Endodermal cell (in vitro differentiated cells): Measurements from ENCODE around the gene BCL2. TPM values are rescaled to one million over a fixed set of nuclear protein-coding genes. Genes with fewer than 3 reads are reported as not detected.

Experiments used
- DNase-seq: peaks from one replicate; pipeline ENCODE4 v3.0.0-alpha.2; 2017
- H3K27ac ChIP-seq: 2 replicates; pipeline ENCODE4 v1.5.1; 2013; ENCODE audit warnings: mild to moderate bottlenecking, low read depth, low read length, moderate library complexity
- H3K27me3 ChIP-seq: 2 replicates; pipeline ENCODE4 v1.6.1; 2013; ENCODE audit warnings: mild to moderate bottlenecking, low read length, moderate library complexity; ENCODE audit not compliant: insufficient read depth, control insufficient read depth, poor library complexity, severe bottlenecking
- H3K36me3 ChIP-seq: 2 replicates; pipeline ENCODE4 v1.7.0; 2013; ENCODE audit warnings: mild to moderate bottlenecking, low read length, moderate library complexity; ENCODE audit not compliant: control insufficient read depth, insufficient read depth
- H3K4me1 ChIP-seq: one replicate; pipeline ENCODE4 v1.7.0; 2013; ENCODE audit warnings: low read length; ENCODE audit not compliant: control insufficient read depth, insufficient read depth
- H3K4me3 ChIP-seq: 2 replicates; pipeline ENCODE4 v1.5.1; 2013; ENCODE audit warnings: mild to moderate bottlenecking, low read length, moderate library complexity
- H3K9ac ChIP-seq: 2 replicates; pipeline ENCODE4 v1.6.1; 2013; ENCODE audit warnings: mild to moderate bottlenecking, low read length, moderate library complexity; ENCODE audit not compliant: poor library complexity, severe bottlenecking; ENCODE audit errors: extremely low read depth
- H3K9me3 ChIP-seq: 2 replicates; pipeline ENCODE4 v1.6.1; 2013; ENCODE audit warnings: mild to moderate bottlenecking, low read length, moderate library complexity; ENCODE audit not compliant: control insufficient read depth
- H3K27ac Mint-ChIP-seq: 2 replicates; pipeline ENCODE4 v1.8.0; 2020; ENCODE audit warnings: mixed read lengths
- H3K27me3 Mint-ChIP-seq: 2 replicates; pipeline ENCODE4 v1.8.0; 2021; ENCODE audit warnings: mild to moderate bottlenecking, mixed read lengths; ENCODE audit not compliant: insufficient read depth
- H3K36me3 Mint-ChIP-seq: 2 replicates; pipeline ENCODE4 v1.8.0; 2020; ENCODE audit warnings: low read depth, mixed read lengths
- H3K4me1 Mint-ChIP-seq: 2 replicates; pipeline ENCODE4 v1.8.0; 2020; ENCODE audit warnings: mixed read lengths
- H3K4me3 Mint-ChIP-seq: 2 replicates; pipeline ENCODE4 v1.8.0; 2020; ENCODE audit warnings: mild to moderate bottlenecking, moderate library complexity, mixed read lengths
- H3K9me3 Mint-ChIP-seq: 2 replicates; pipeline ENCODE4 v1.8.0; 2020; ENCODE audit warnings: mild to moderate bottlenecking, mixed read lengths
- CTCF ChIP-seq: fragments of 200-600 bp; sonication (generic); conservative IDR thresholded peaks from 2 replicates; pipeline ENCODE4 v1.5.0; 2021; ENCODE audit warnings: antibody characterized with exemption, mild to moderate bottlenecking
- WGBS, 2 experiments: methylation state at CpG; one replicate each; pipeline versions ENCODE4 v1.1.5 to v1.1.7; 2013; ENCODE audit warnings: missing lambda C conversion rate in 2 of 2, mixed read lengths in 1 of 2; ENCODE audit not compliant: insufficient coverage in 1 of 2, insufficient read length in 1 of 2; 5-methylcytosine and 5-hydroxymethylcytosine counted together
- total RNA-seq, 2 donors: library from RNA; stranded (reverse); fragmentation: NEBNext Ultra II Directional in 1 of 2; extraction: Animal tissue kit (Norgen Biotek cat#: 25700) in 1 of 2; gene quantifications; 2 replicates in 1 of 2; 3 replicates in 1 of 2; pipeline ENCODE4 v1.2.1, GENCODE V29; 2021

The BCL2 gene
- total RNA-seq, 2 donors from 2014 or later = 1.4 to 2.3 TPM

DNA sequence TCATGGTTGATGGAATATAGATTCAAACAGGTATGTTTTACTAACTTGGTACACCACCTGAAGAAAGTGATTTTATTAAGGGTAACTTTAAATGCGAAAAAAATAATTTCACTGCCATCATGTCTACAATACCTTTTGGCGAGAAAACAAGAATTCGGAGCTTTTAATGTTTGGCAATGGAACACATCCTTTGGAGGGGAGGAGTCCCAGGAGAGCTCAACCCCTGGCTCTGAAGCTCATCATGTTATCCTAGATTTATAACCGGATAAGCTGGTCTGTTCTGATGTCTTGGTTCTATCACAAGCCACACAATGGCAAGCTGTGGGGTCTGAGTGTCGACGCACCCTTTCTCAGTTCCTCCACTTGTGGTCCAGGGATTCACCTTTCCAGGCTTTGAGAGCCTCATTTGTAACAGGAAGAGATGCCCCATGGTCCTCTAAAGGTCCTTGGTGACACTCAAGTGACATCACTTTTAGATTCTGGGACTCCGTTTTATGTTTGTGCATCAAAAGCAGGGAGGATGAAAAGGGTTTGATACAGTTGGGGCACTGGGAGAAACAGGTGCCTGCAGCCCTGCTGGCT lies 172.7 kb downstream of the BCL2 start:
- H3K27ac ChIP-seq = no peak overlapping the region
- no peaks in the 10 kb centered on the region for H3K9me3 Mint-ChIP-seq
- no peak for TF ChIP-seq CTCF
- H3K4me1 ChIP-seq = no peaks in the 10 kb centered on the region
- no peaks in the 10 kb centered on the region for H3K27me3 Mint-ChIP-seq
- H3K9ac ChIP-seq = no peak overlapping the region
- H3K36me3 Mint-ChIP-seq = no peaks in the 10 kb centered on the region
- H3K4me3 ChIP-seq = no peak overlapping the region
- 93 to 95% methylated on average over 4 to 7 of the region's 7 CpGs for WGBS, 2 experiments
- DNase-seq = no peak
- no peaks in the 10 kb centered on the region for H3K27me3 ChIP-seq
- H3K9me3 ChIP-seq = no peaks in the 10 kb centered on the region
- no peak overlapping the region for H3K27ac Mint-ChIP-seq
- H3K36me3 ChIP-seq = no peaks in the 10 kb centered on the region
- H3K4me3 Mint-ChIP-seq = no peak overlapping the region
- H3K4me1 Mint-ChIP-seq = no peaks in the 10 kb centered on the region

GRCh38 chr18:63145851-63146555 lies 173.6 kb downstream of the BCL2 start:
- Mint-ChIP-seq H3K9me3 (no peaks in the 10 kb centered on the region), H3K4me1 (no peaks in the 10 kb centered on the region), H3K27me3 (no peaks in the 10 kb centered on the region), H3K4me3 (no peak overlapping the region), H3K27ac (no peak overlapping the region), H3K36me3 (no peaks in the 10 kb centered on the region)
- Histone ChIP-seq H3K9ac (no peak overlapping the region), H3K27ac (no peak overlapping the region), H3K36me3 (no peaks in the 10 kb centered on the region), H3K9me3 (no peaks in the 10 kb centered on the region), H3K4me1 (no peaks in the 10 kb centered on the region), H3K4me3 (no peak overlapping the region), H3K27me3 (no peaks in the 10 kb centered on the region)
- WGBS, 2 experiments = 91 to 97% methylated on average over 10 to 18 of the region's 18 CpGs
- no peak for TF ChIP-seq CTCF
- no peak for DNase-seq

- no peaks in the 10 kb centered on the region for H3K9me3 Mint-ChIP-seq
- Histone ChIP-seq H3K9ac (no peak overlapping the region), H3K4me1 (no peaks in the 10 kb centered on the region), H3K27me3 (no peaks in the 10 kb centered on the region), H3K27ac (no peak overlapping the region), H3K9me3 (no peaks in the 10 kb centered on the region), H3K36me3 (no peaks in the 10 kb centered on the region), H3K4me3 (no peak overlapping the region)
- H3K4me1 Mint-ChIP-seq = no peaks in the 10 kb centered on the region
- H3K27ac Mint-ChIP-seq = no peak overlapping the region
- 83 to 88% methylated on average over 3 to 8 of the region's 8 CpGs for WGBS, 2 experiments
- TF ChIP-seq CTCF = no peak
- H3K27me3 Mint-ChIP-seq = no peaks in the 10 kb centered on the region
- no peak overlapping the region for H3K4me3 Mint-ChIP-seq
- H3K36me3 Mint-ChIP-seq = no peaks in the 10 kb centered on the region
- DNase-seq = no peak
These were observed 174.3 kb downstream of the BCL2 start for GRCh38 chr18:63145166-63145850.
